Peyer's patch (tissue), 4 donors: ENCODE data around the gene ALKBH1. TPM values are rescaled to one million over a fixed set of nuclear protein-coding genes. Genes with fewer than 3 reads are reported as not detected.
A peak's percentile ranks its signal among the peaks of the same experiment; 100 is the strongest.

Source experiments
- DNase-seq, 3 donors: peaks; one replicate each; pipeline ENCODE4 v3.0.0-alpha.2; 2017 to 2019
- H3K27ac ChIP-seq, 4 donors: fragments of 200-600 bp; sonication (generic); one replicate each; pipeline ENCODE4 v1.5.1; 2016 to 2019
- H3K27me3 ChIP-seq, 2 donors: fragments of 200-600 bp; sonication (generic); one replicate each; pipeline ENCODE4 v1.5.1; 2019
- H3K36me3 ChIP-seq, 3 donors: fragments of 200-600 bp; sonication (generic); one replicate each; pipeline ENCODE4 v1.5.1; 2016 to 2019
- H3K4me1 ChIP-seq, 4 donors: fragments of 200-600 bp; sonication (generic); one replicate each; pipeline ENCODE4 v1.5.1; 2016 to 2019
- H3K4me3 ChIP-seq, 4 donors: fragments of 200-600 bp; sonication (generic); 1 replicate in 3 of 4; 2 replicates in 1 of 4; pipeline ENCODE4 v1.5.1; 2016 to 2019; ENCODE audit warnings: mild to moderate bottlenecking in 1 of 4
- H3K9me3 ChIP-seq, 4 donors: fragments of 200-600 bp; sonication (generic); one replicate each; pipeline ENCODE4 v1.5.1; 2016 to 2019; ENCODE audit warnings: mild to moderate bottlenecking in 1 of 4
- POLR2A ChIP-seq, 2 donors: fragments of 450-650 bp; IDR thresholded peaks; one replicate each; pipeline ENCODE4 v1.5.1; 2017; ENCODE audit warnings: antibody characterized with exemption in 2 of 2, mild to moderate bottlenecking in 2 of 2, moderate library complexity in 2 of 2
- total RNA-seq, 4 donors: library from RNA; depleted of rRNA; stranded (reverse); fragments of >200 nt; gene quantifications; one replicate each; pipeline ENCODE4 v1.1.0, GENCODE V29; 2016
- TF ChIP-seq, protein P1 (sequence below), 6 experiments: fragments of 450-650 bp in 4 of 6; fragments of 200-600 bp in 2 of 6; sonication (generic) in 1 of 6; IDR thresholded peaks; one replicate each; pipeline ENCODE4 v1.5.1; 2017 to 2019; ENCODE audit warnings: antibody characterized with exemption in 6 of 6, mild to moderate bottlenecking in 3 of 6, moderate library complexity in 1 of 6

The ALKBH1 gene
- total RNA-seq, 4 donors from 2014 or later = 12.6 to 15.4 (median 14.2) TPM

DNA sequence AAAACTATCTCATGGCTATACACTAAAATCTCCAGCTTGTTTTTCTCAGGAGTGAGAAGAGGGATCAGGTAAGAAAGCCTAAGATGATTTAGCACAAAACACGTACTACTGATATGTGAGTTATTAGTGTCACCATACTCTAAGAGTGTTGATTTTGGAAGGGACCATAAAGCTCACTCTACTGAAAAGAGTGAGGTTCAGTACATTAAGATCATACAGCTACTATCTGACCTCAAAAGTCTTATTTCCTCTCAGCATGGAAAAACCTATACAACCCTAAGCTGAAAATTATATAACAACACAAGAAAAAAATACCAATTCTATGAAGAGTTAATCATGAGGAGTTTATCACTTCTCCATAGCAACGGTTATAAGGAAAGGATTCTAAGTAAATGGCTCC, 33.6 kb upstream of the ALKBH1 start:
- Histone ChIP-seq H3K27ac (no peak overlapping the region), H3K27me3 (no peaks in the 10 kb centered on the region), H3K4me3 (no peak overlapping the region), H3K9me3 (no peaks in the 10 kb centered on the region), H3K4me1 (peaks cover 0 to 12% (median 0%) of the 10 kb centered on the region in 4 donors), H3K36me3 (peaks cover 0 to 52% (median 0%) of the 10 kb centered on the region in 3 donors)
- no peak for TF ChIP-seq POLR2A (IDR thresholded peaks at IDR 0.05)
- TF ChIP-seq, protein P1, sequence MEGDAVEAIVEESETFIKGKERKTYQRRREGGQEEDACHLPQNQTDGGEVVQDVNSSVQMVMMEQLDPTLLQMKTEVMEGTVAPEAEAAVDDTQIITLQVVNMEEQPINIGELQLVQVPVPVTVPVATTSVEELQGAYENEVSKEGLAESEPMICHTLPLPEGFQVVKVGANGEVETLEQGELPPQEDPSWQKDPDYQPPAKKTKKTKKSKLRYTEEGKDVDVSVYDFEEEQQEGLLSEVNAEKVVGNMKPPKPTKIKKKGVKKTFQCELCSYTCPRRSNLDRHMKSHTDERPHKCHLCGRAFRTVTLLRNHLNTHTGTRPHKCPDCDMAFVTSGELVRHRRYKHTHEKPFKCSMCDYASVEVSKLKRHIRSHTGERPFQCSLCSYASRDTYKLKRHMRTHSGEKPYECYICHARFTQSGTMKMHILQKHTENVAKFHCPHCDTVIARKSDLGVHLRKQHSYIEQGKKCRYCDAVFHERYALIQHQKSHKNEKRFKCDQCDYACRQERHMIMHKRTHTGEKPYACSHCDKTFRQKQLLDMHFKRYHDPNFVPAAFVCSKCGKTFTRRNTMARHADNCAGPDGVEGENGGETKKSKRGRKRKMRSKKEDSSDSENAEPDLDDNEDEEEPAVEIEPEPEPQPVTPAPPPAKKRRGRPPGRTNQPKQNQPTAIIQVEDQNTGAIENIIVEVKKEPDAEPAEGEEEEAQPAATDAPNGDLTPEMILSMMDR (IDR thresholded peaks at IDR 0.05) = no peak
- no peak for DNase-seq

DNA sequence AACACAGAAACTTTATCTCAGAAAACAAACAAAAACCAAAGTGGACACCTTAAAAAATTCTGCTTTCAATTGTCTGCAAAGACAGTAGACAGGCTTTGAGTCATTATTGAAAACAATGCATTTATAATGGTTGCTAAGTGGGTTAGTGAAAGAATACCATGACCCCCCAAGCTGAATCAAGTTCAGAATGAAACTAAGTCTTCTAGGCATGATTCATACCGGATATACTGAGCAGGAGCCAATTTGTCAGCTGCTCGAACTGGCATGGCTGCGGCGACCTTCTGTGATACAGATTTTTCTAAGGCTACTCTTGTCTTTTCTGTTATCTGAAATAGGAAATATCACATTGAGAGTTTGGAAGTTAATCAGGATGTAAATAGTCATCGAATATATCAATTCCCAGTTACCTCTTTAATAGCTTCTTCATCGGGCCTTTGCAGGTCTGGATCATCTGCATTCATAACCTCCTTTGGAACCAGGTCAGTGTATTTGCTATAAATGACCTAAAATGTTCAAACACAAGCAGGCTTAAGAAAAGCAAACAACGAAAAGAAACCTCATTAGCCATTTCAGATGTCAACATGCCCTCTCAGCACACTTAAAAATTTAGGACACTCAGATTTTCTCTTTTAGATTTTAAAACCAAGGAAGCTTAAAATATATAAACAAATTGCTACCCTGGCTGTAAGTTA, 30.9 kb upstream of the ALKBH1 start:
- no peak overlapping the region for H3K27ac ChIP-seq
- H3K36me3 ChIP-seq = peaks cover 0 to 67% (median 0%) of the 10 kb centered on the region in 3 donors

DNA sequence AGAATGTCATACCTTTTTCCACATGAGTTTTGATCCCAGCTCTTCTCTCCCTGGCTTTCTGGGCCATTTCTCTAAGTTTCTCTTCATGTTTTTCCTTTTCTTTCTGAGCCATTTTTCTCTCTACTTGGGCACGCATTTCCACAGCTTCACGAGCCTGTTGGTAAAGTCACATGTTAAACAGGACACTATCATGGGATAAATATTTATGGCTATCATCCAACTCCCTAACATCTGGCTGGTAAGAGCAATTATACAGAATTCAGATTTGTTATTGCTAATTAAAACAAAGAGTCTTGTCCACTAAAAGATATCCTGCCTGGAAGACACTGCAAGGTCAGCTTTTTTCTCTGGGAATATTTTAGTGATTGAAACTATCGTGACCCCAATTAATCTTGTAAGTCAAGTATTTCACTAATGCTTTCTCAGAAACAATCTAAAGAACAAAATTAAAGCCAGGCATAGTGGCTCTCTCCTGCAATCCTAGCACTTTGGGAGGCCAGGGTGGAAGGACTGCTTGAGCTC, 23.2 kb upstream of the ALKBH1 start:
- no peak for DNase-seq
- Histone ChIP-seq H3K27ac (no peak overlapping the region), H3K9me3 (no peaks in the 10 kb centered on the region), H3K4me1 (no peaks in the 10 kb centered on the region), H3K27me3 (no peaks in the 10 kb centered on the region), H3K36me3 (peaks cover 0 to 98% (median 5%) of the 10 kb centered on the region in 3 donors), H3K4me3 (no peak overlapping the region)
- TF ChIP-seq, protein P1 (IDR thresholded peaks at IDR 0.05) = no peak
- TF ChIP-seq POLR2A (IDR thresholded peaks at IDR 0.05) = no peak

More for the DNA sequence above, 30.9 kb upstream of the ALKBH1 start:
- H3K9me3 ChIP-seq = no peaks in the 10 kb centered on the region
- DNase-seq = no peak
- peaks cover 0 to 12% (median 0%) of the 10 kb centered on the region in 4 donors for H3K4me1 ChIP-seq
- TF ChIP-seq POLR2A (IDR thresholded peaks at IDR 0.05) = no peak
- TF ChIP-seq, protein P1 (IDR thresholded peaks at IDR 0.05) = no peak
- H3K27me3 ChIP-seq = no peaks in the 10 kb centered on the region
- H3K4me3 ChIP-seq = no peak overlapping the region

DNA sequence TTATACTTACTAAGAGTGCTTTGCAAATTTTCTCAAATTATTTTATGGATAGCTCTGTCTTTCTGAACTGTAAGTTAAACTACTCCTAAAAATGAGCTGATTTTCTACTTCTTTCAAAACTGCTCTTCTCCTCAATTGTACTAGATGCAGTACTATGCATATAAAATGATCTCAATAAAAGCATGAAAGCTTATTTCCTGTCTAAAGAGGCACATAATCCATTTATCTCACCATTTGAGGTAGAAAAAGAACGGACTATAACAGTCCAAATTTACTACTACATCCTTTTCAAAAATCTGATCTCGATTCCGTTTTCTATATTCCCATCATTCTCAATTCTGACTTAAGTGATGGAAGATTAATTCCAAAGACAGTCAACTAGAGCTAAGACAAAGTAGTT, 14.5 kb upstream of the ALKBH1 start:
- no peak overlapping the region for H3K27ac ChIP-seq
- H3K4me3 ChIP-seq = no peak overlapping the region
- no peaks in the 10 kb centered on the region for H3K4me1 ChIP-seq
- H3K27me3 ChIP-seq = no peaks in the 10 kb centered on the region
- TF ChIP-seq, protein P1 (IDR thresholded peaks at IDR 0.05) = no peak
- no peak for TF ChIP-seq POLR2A (IDR thresholded peaks at IDR 0.05)
- H3K36me3 ChIP-seq = peaks cover 0 to 98% (median 0%) of the 10 kb centered on the region in 3 donors
- DNase-seq = no peak
- no peaks in the 10 kb centered on the region for H3K9me3 ChIP-seq

DNA sequence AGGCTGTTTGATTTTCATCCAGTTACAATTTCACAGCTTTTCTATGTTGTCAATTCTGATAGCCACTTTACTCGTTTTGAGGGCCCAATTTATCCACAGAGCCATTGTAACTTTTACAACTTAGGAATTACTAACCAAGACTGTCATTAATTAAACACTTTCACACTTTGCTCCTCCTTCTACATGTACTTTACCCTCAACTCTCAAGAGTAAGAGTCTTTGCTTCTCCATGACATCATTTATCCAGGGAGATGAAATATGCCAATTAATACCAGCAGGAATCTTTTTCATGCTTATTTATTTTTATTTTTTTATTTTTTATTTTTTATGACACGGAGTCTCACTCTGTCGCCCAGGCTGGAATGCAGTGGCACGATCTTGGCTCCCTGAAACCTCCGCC, 13.6 kb upstream of the ALKBH1 start:
- H3K27me3 ChIP-seq = no peaks in the 10 kb centered on the region
- TF ChIP-seq, protein P1 (IDR thresholded peaks at IDR 0.05) = no peak
- no peak for TF ChIP-seq POLR2A (IDR thresholded peaks at IDR 0.05)
- no peaks in the 10 kb centered on the region for H3K9me3 ChIP-seq
- DNase-seq = no peak
- no peaks in the 10 kb centered on the region for H3K4me1 ChIP-seq
- peaks cover 0 to 98% (median 0%) of the 10 kb centered on the region in 3 donors for H3K36me3 ChIP-seq
- H3K4me3 ChIP-seq = no peak overlapping the region
- H3K27ac ChIP-seq = peak overlapping the region in 1 of 4 donors; percentile 57
